Prostate gland (tissue), 2 donors: Measurements from ENCODE around the gene NSUN6.

ENCODE experiments used
- POLR2A ChIP-seq: fragments of 450-650 bp; IDR thresholded peaks from one replicate; pipeline ENCODE4 v1.6.1; 2016; ENCODE audit warnings: antibody characterized with exemption, mild to moderate bottlenecking
- TF ChIP-seq, protein P1 (sequence below), 4 experiments: fragments of 200-600 bp in 2 of 4; fragments of 450-650 bp in 2 of 4; sonication (generic) in 2 of 4; IDR thresholded peaks; 1 replicate in 3 of 4; 2 replicates in 1 of 4; pipeline ENCODE4 v1.5.1; 2016 to 2019; ENCODE audit warnings: antibody characterized with exemption in 4 of 4, mild to moderate bottlenecking in 2 of 4, moderate library complexity in 2 of 4

DNA sequence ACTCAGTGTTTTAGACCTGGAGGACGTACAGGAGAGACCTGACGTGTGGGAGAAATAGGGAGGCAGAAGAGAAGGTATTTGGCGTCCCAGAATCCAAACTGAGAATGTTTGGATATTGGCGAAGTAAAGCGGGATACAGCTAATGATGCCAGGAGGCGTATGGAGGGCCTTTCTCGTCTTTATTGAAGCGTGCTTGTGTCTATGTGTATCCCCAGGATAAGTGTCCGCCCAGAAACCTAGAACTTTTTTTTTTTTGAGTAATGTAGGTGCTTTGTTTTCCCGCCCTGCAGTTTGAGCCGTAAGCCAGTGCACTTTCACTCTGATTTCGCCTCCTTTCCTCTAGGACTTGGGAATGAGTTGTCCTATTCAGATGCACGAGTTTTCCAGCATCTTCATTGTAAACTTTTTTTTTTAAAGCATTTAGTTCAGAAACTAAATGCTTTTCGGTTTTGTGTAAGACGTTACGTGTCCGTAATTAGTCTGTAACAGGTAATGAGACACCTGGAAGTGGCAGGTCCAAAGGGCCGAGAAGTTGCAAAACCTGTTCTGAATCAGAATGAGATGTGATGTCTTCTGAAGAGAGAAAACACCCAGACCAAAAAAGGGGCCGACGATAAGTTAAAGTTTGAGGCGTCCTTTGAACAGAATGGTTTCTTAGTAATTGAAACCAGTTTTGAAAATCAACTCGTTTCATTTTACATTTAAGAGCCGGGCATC is 8.6 kb upstream of the NSUN6 start:
- TF ChIP-seq, protein P1, sequence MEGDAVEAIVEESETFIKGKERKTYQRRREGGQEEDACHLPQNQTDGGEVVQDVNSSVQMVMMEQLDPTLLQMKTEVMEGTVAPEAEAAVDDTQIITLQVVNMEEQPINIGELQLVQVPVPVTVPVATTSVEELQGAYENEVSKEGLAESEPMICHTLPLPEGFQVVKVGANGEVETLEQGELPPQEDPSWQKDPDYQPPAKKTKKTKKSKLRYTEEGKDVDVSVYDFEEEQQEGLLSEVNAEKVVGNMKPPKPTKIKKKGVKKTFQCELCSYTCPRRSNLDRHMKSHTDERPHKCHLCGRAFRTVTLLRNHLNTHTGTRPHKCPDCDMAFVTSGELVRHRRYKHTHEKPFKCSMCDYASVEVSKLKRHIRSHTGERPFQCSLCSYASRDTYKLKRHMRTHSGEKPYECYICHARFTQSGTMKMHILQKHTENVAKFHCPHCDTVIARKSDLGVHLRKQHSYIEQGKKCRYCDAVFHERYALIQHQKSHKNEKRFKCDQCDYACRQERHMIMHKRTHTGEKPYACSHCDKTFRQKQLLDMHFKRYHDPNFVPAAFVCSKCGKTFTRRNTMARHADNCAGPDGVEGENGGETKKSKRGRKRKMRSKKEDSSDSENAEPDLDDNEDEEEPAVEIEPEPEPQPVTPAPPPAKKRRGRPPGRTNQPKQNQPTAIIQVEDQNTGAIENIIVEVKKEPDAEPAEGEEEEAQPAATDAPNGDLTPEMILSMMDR (IDR thresholded peaks at IDR 0.05), result no peak
- TF ChIP-seq POLR2A, result no peak
